NCI-H510A treated with DMSO at 0.1 percent for 48 hours (cell line): ENCODE measurements around the gene RAPGEF3.
A peak's percentile ranks its signal among the peaks of the same experiment; 100 is the strongest.

Source experiments
- DNase-seq: peaks from one replicate; lab custom pipeline; 2025; lab: John Stamatoyannopoulos, UW

Gene RAPGEF3

GRCh38 chr12:47790676-47791350, 32.1 kb upstream of the RAPGEF3 start:
- no peak for DNase-seq

- no peak for DNase-seq
Observed at GRCh38 chr12:47789712-47790489, 31.2 kb upstream of the RAPGEF3 start.

GRCh38 chr12:47789141-47789540, 30.5 kb upstream of the RAPGEF3 start:
- DNase-seq: no peak

GRCh38 chr12:47787596-47788319, 29.1 kb upstream of the RAPGEF3 start:
- no peak for DNase-seq

GRCh38 chr12:47786662-47787280, 28.1 kb upstream of the RAPGEF3 start:
- DNase-seq: no peak

- no peak for DNase-seq
Observed at GRCh38 chr12:47785887-47786661, 27.4 kb upstream of the RAPGEF3 start.

- no peak for DNase-seq
Observed at GRCh38 chr12:47785036-47785886, 26.6 kb upstream of the RAPGEF3 start.

- DNase-seq: no peak
Observed at GRCh38 chr12:47783821-47784819, 25.4 kb upstream of the RAPGEF3 start.

- DNase-seq: no peak
Observed at GRCh38 chr12:47783024-47783755, 24.5 kb upstream of the RAPGEF3 start.

GRCh38 chr12:47782372-47782770, 23.7 kb upstream of the RAPGEF3 start:
- DNase-seq: no peak

GRCh38 chr12:47781479-47782371, 23.0 kb upstream of the RAPGEF3 start:
- DNase-seq: peak; percentile 71

- DNase-seq: no peak
Observed at GRCh38 chr12:47779943-47780504, 21.3 kb upstream of the RAPGEF3 start.

- peak; percentile 88 for DNase-seq
Observed at GRCh38 chr12:47779301-47779942, 20.7 kb upstream of the RAPGEF3 start.

GRCh38 chr12:47778881-47779280, 20.2 kb upstream of the RAPGEF3 start:
- no peak for DNase-seq

GRCh38 chr12:47777741-47778558, 19.3 kb upstream of the RAPGEF3 start:
- no peak for DNase-seq

- no peak for DNase-seq
Observed at GRCh38 chr12:47777151-47777550, 18.5 kb upstream of the RAPGEF3 start.
